ENCODE results near the gene ARHGAP24.

DNA sequence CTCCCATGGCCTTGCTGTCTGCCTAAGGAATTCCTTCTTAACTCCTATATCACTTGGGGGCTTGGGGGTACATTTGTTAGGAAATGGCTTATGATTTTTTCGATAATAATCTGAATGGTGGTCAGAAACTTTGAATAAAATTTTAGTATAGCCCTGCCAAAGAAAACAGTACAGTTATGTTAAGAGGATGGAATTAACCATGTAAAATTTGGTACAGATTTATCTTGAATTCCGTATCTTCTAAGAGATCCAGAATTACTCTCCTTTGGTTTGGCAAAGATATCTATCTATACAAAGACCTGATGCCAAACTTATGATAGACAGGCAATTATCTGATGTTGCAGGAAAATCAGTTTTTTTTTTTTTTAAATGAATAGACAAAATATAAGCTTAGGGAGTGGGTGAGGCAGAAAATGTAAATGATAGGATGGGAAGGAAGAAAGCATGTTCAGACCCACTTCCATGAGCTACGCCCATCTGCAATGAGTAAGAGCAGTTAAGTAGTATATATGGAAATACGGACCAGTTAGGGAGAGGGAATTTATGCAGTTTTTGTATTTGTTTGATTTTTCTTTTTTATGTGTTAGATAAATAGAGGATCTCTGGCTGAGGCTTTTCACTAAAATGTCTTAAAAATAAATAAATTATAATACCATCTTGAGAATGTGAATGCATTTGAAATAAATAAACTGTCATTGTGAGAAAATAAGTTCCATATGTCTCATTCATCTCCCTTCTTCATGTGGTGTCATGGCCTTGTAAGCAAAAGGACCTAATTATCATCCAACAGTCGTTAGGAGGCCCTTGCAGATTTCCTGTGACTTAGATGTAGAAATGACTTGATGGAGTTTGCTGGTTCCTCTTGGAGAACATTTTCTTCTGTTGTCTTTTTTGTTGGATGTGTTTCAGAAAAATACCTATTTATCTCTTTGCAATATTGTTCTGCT lies 389.6 kb downstream of the ARHGAP24 start:
- TF ChIP-seq, protein P1, sequence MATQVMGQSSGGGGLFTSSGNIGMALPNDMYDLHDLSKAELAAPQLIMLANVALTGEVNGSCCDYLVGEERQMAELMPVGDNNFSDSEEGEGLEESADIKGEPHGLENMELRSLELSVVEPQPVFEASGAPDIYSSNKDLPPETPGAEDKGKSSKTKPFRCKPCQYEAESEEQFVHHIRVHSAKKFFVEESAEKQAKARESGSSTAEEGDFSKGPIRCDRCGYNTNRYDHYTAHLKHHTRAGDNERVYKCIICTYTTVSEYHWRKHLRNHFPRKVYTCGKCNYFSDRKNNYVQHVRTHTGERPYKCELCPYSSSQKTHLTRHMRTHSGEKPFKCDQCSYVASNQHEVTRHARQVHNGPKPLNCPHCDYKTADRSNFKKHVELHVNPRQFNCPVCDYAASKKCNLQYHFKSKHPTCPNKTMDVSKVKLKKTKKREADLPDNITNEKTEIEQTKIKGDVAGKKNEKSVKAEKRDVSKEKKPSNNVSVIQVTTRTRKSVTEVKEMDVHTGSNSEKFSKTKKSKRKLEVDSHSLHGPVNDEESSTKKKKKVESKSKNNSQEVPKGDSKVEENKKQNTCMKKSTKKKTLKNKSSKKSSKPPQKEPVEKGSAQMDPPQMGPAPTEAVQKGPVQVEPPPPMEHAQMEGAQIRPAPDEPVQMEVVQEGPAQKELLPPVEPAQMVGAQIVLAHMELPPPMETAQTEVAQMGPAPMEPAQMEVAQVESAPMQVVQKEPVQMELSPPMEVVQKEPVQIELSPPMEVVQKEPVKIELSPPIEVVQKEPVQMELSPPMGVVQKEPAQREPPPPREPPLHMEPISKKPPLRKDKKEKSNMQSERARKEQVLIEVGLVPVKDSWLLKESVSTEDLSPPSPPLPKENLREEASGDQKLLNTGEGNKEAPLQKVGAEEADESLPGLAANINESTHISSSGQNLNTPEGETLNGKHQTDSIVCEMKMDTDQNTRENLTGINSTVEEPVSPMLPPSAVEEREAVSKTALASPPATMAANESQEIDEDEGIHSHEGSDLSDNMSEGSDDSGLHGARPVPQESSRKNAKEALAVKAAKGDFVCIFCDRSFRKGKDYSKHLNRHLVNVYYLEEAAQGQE (IDR thresholded peaks at IDR 0.05; ENCODE audit: insufficient read depth in 1 of 2, low read depth in 2 of 2, low read length in 2 of 2) = no peak
- TF ChIP-seq TAF1 (IDR thresholded peaks at IDR 0.05; ENCODE audit: borderline replicate concordance, insufficient read depth, low read length) (no peak), POLR2AphosphoS5 (IDR thresholded peaks at IDR 0.05; ENCODE audit: low read depth, low read length) (no peak), SIN3A (IDR thresholded peaks at IDR 0.05; ENCODE audit: borderline replicate concordance, insufficient read depth, low read length) (no peak)
